Vagina (tissue), 2 donors: Measurements from ENCODE around the gene DBI.

Experiments
- POLR2A ChIP-seq, 2 donors: fragments of 450-650 bp; IDR thresholded peaks; one replicate each; pipeline ENCODE4 v1.6.1; 2017; ENCODE audit warnings: antibody characterized with exemption in 2 of 2, mild to moderate bottlenecking in 2 of 2, moderate library complexity in 2 of 2
- POLR2AphosphoS5 ChIP-seq, 2 donors: sonication (generic); formaldehyde crosslinking; IDR thresholded peaks; one replicate each; pipeline ENCODE4 v1.9.0; 2017; ENCODE audit warnings: antibody characterized with exemption in 2 of 2, mild to moderate bottlenecking in 2 of 2, low read depth in 1 of 2; ENCODE audit not compliant: insufficient read depth in 1 of 2
- TF ChIP-seq, protein P1 (sequence below), 3 experiments: fragments of 450-650 bp in 2 of 3; fragments of 200-600 bp in 1 of 3; sonication (generic) in 1 of 3; IDR thresholded peaks; one replicate each; pipeline ENCODE4 v1.5.1; 2017 to 2019; ENCODE audit warnings: antibody characterized with exemption in 3 of 3, mild to moderate bottlenecking in 2 of 3, moderate library complexity in 2 of 3

DNA sequence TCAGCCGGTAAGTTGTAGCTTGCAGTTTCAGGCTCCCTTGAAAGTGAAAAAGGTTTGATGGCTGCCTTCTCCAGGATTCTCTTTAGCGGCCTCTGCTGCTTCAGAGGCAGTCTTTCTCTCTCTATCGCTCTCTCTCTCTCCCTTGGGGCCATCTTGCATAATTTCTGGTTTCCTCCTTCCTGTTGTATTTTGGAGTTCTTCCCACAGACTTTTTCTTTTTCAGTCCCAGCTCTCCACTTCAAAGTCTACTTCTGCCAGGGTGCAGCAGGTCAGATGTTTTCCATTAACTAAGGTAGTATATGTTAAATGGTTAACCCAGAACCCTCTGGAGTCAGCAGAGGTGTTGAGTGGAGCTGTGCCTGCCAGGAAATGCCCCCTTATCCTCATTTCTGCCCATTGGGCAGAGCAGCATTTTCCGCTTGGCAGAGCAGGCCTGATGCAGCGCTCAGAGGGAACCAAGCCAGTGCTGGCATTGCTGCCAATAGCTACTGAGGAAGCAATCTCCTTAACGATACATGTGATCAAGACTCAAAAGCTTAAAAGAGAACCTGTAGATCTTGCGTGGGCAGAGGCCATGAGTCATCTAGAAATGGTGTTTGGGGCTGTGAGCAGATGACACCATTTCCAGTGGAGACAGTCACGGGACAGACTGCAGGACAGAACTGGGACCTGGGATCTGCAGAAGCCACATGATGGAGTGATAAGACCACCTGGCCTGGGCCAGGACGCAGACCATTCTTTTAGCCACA, 20.8 kb downstream of the DBI start:
- TF ChIP-seq POLR2A (IDR thresholded peaks at IDR 0.05), result no peak
- TF ChIP-seq POLR2AphosphoS5 (IDR thresholded peaks at IDR 0.05; ENCODE audit: insufficient read depth in 1 of 2, low read depth in 1 of 2), result peak; percentile 47 to 58
- TF ChIP-seq, protein P1, sequence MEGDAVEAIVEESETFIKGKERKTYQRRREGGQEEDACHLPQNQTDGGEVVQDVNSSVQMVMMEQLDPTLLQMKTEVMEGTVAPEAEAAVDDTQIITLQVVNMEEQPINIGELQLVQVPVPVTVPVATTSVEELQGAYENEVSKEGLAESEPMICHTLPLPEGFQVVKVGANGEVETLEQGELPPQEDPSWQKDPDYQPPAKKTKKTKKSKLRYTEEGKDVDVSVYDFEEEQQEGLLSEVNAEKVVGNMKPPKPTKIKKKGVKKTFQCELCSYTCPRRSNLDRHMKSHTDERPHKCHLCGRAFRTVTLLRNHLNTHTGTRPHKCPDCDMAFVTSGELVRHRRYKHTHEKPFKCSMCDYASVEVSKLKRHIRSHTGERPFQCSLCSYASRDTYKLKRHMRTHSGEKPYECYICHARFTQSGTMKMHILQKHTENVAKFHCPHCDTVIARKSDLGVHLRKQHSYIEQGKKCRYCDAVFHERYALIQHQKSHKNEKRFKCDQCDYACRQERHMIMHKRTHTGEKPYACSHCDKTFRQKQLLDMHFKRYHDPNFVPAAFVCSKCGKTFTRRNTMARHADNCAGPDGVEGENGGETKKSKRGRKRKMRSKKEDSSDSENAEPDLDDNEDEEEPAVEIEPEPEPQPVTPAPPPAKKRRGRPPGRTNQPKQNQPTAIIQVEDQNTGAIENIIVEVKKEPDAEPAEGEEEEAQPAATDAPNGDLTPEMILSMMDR (IDR thresholded peaks at IDR 0.05), result no peak
